Measurements from ENCODE around the gene CHD8.
A peak's percentile ranks its signal among the peaks of the same experiment; 100 is the strongest.
"Not testable (repeated sequence)": the region's sequence is repeated elsewhere in the genome, so short reads cannot be mapped to it uniquely, and the experiment has no call there.

The CHD8 gene

GRCh38 chr14:21373980-21374379, 81.9 kb downstream of the CHD8 start:
- TF ChIP-seq, protein P1, sequence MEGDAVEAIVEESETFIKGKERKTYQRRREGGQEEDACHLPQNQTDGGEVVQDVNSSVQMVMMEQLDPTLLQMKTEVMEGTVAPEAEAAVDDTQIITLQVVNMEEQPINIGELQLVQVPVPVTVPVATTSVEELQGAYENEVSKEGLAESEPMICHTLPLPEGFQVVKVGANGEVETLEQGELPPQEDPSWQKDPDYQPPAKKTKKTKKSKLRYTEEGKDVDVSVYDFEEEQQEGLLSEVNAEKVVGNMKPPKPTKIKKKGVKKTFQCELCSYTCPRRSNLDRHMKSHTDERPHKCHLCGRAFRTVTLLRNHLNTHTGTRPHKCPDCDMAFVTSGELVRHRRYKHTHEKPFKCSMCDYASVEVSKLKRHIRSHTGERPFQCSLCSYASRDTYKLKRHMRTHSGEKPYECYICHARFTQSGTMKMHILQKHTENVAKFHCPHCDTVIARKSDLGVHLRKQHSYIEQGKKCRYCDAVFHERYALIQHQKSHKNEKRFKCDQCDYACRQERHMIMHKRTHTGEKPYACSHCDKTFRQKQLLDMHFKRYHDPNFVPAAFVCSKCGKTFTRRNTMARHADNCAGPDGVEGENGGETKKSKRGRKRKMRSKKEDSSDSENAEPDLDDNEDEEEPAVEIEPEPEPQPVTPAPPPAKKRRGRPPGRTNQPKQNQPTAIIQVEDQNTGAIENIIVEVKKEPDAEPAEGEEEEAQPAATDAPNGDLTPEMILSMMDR (IDR thresholded peaks at IDR 0.05) = no peak
- no peaks in the 10 kb centered on the region for H3K4me1 ChIP-seq (ENCODE audit: control insufficient read depth in 1 of 2, insufficient read depth in 1 of 2, low read depth in 1 of 2, low read length in 1 of 2)
- no peak overlapping the region for H3K4me3 ChIP-seq (ENCODE audit: low read depth in 1 of 2, low read length in 1 of 2)
- H3K27ac ChIP-seq = no peak overlapping the region
- peaks cover 33% of the 10 kb centered on the region for H3K36me3 ChIP-seq
- H3K9me3 ChIP-seq = no peaks in the 10 kb centered on the region
- no peaks in the 10 kb centered on the region for H3K27me3 ChIP-seq

DNA sequence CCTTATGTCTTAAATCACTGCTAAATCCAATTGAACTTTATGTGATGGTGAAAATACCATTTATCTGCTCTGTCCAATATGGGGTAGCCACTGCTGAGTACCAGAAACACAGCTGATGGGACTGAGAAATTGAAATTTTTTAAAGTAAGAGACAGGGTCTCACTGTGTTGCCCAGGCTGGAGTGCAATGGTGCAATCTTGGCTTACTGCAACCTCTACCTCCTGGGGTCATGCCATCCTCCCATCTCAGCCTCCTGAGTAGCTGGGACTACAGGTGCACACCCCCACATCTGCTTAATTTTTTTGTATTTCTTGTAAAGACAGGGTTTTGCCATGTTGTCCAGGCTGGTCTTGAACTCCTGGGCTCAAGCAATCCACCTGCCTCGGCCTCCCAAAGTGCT, 83.1 kb downstream of the CHD8 start:
- not testable (repeated sequence) for H3K4me1 ChIP-seq (ENCODE audit: control insufficient read depth in 1 of 2, insufficient read depth in 1 of 2, low read depth in 1 of 2, low read length in 1 of 2); H3K27ac ChIP-seq; H3K4me3 ChIP-seq (ENCODE audit: low read depth in 1 of 2, low read length in 1 of 2); H3K9me3 ChIP-seq; H3K27me3 ChIP-seq
- H3K36me3 ChIP-seq = peaks cover 44% of the 10 kb centered on the region

DNA sequence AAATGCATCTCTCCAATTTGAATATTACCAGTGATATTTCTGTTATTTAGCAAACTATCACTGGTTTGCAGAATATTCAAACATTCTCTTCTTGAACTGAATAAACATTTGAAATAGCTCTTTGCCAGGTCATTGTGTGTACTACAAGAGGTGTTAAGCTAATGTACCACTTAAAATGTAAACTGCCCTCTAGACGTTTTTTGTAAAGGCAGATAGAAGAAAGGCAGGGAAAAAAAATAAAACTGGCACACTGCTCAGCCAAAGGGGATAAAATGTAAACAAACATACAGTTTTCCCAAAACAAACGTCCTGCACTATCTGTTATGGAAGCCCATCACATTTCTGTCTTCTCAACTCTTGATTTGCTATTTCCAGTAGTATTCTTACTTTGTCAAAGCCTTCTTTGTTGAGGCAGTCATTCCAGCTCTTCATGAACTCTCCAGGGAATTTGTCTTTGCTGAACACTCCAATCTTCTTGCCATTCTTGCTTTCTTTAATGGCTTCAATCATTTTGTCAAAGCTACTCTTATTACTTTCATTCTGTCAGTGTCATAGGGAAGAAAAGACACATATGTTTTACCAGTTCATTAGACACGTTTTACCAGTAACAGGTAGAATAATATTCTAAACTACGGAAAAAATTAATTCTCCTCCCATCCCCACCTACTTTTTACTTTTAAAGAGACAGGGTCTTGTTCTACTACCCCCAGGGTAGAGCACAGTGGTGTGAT, 85.8 kb downstream of the CHD8 start:
- no peak overlapping the region for H3K4me3 ChIP-seq (ENCODE audit: low read depth in 1 of 2, low read length in 1 of 2)
- H3K4me1 ChIP-seq (ENCODE audit: control insufficient read depth in 1 of 2, insufficient read depth in 1 of 2, low read depth in 1 of 2, low read length in 1 of 2) = no peaks in the 10 kb centered on the region
- no peaks in the 10 kb centered on the region for H3K27me3 ChIP-seq
- TF ChIP-seq, protein P1 (IDR thresholded peaks at IDR 0.05) = no peak
- H3K27ac ChIP-seq = no peak overlapping the region
- H3K9me3 ChIP-seq = no peaks in the 10 kb centered on the region
- H3K36me3 ChIP-seq = peaks cover 71% of the 10 kb centered on the region

GRCh38 chr14:21367582-21368144, 88.3 kb downstream of the CHD8 start:
- TF ChIP-seq, protein P1 (IDR thresholded peaks at IDR 0.05) = no peak
- Histone ChIP-seq H3K36me3 (peaks cover 96% of the 10 kb centered on the region), H3K27me3 (no peaks in the 10 kb centered on the region), H3K4me1 (ENCODE audit: control insufficient read depth in 1 of 2, insufficient read depth in 1 of 2, low read depth in 1 of 2, low read length in 1 of 2) (no peaks in the 10 kb centered on the region), H3K27ac (no peak overlapping the region), H3K4me3 (ENCODE audit: low read depth in 1 of 2, low read length in 1 of 2) (no peak overlapping the region), H3K9me3 (no peaks in the 10 kb centered on the region)

DNA sequence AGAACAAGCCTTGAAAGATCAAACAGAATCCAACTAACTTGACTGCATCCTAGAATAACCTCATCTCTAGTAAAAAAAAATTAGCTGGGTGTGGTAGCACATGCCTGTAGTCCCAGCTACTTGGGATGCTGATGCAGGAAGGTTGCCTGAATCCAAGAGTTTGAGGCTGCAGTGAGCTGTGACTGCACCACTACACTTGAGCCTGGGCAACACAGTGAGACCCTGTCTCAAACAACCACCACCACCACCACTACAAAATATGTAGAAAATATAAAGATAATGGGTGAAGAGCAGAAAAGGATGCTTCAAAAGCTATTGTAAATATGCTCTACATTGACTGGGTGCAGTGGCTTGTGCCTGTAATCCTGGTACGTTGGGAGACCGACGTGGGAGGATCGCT, 99.4 kb downstream of the CHD8 start:
- Histone ChIP-seq H3K27me3 (no peaks in the 10 kb centered on the region), H3K36me3 (peaks cover 81% of the 10 kb centered on the region), H3K4me1 (ENCODE audit: control insufficient read depth in 1 of 2, insufficient read depth in 1 of 2, low read depth in 1 of 2, low read length in 1 of 2) (peaks cover 9 to 10% of the 10 kb centered on the region in 2 experiments), H3K27ac (no peak overlapping the region), H3K4me3 (ENCODE audit: low read depth in 1 of 2, low read length in 1 of 2) (no peak overlapping the region), H3K9me3 (no peaks in the 10 kb centered on the region)
- TF ChIP-seq, protein P1 (IDR thresholded peaks at IDR 0.05) = no peak

DNA sequence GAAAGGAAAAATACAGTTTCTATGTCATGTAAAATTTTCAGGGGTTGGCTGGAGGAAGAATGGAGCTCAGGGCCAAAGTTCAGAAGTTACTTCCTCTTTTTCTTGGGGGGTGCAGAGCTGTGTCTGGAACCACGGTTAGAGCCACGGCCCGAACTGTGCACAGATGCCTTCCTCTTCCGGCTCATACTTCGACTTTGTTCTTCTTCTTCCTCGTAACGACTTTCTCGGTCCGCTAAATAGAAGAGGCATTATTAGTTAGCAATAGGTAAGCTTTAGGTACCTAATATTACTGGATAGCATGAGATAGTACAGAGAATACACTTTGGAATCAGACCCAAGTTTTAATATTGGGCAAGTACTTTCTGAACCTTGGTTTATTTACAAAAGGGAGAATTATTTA, 103.3 kb downstream of the CHD8 start:
- Histone ChIP-seq H3K4me3 (ENCODE audit: low read depth in 1 of 2, low read length in 1 of 2) (peak overlapping the region in 1 of 2 experiments; percentile 20), H3K4me1 (ENCODE audit: control insufficient read depth in 1 of 2, insufficient read depth in 1 of 2, low read depth in 1 of 2, low read length in 1 of 2) (peaks cover 9 to 10% of the 10 kb centered on the region in 2 experiments), H3K9me3 (no peaks in the 10 kb centered on the region), H3K36me3 (peaks cover 54% of the 10 kb centered on the region), H3K27me3 (no peaks in the 10 kb centered on the region), H3K27ac (peak overlapping the region; percentile 79)
- TF ChIP-seq, protein P1 (IDR thresholded peaks at IDR 0.05) = no peak

Measured in neutrophil (primary cell).